Glutamatergic neuron (in vitro differentiated cells): ENCODE results near the gene ASGR2. TPM values are rescaled to one million over a fixed set of nuclear protein-coding genes. Genes with fewer than 3 reads are reported as not detected.
"Not testable (repeated sequence)": the region's sequence is repeated elsewhere in the genome, so short reads cannot be mapped to it uniquely, and the experiment has no call there.

Source experiments
- DNase-seq: peaks from one replicate; pipeline ENCODE4 v3.0.0; 2022
- H3K27ac Mint-ChIP-seq: one replicate; pipeline ENCODE4 v1.8.0; 2020; ENCODE audit warnings: mild to moderate bottlenecking, mixed read lengths, inconsistent platforms; ENCODE audit not compliant: unreplicated experiment
- H3K27me3 Mint-ChIP-seq: one replicate; pipeline ENCODE4 v1.8.0; 2020; ENCODE audit warnings: mild to moderate bottlenecking, moderate library complexity, mixed read lengths, inconsistent platforms; ENCODE audit not compliant: unreplicated experiment
- H3K36me3 Mint-ChIP-seq: one replicate; pipeline ENCODE4 v1.8.0; 2020; ENCODE audit warnings: mild to moderate bottlenecking, mixed read lengths, inconsistent platforms; ENCODE audit not compliant: unreplicated experiment
- H3K4me1 Mint-ChIP-seq: one replicate; pipeline ENCODE4 v1.8.0; 2020; ENCODE audit warnings: mild to moderate bottlenecking, low read depth, mixed read lengths, inconsistent platforms; ENCODE audit not compliant: unreplicated experiment
- H3K4me3 Mint-ChIP-seq: one replicate; pipeline ENCODE4 v1.8.0; 2020; ENCODE audit warnings: mild to moderate bottlenecking, mixed read lengths, inconsistent platforms; ENCODE audit not compliant: unreplicated experiment
- H3K9me3 Mint-ChIP-seq: one replicate; pipeline ENCODE4 v1.8.0; 2020; ENCODE audit warnings: mild to moderate bottlenecking, moderate library complexity, mixed read lengths, inconsistent platforms; ENCODE audit not compliant: unreplicated experiment
- total RNA-seq: library from RNA; stranded (reverse); fragmentation: NEBNext Ultra II Directional; extraction: Animal tissue kit (Norgen Biotek cat#: 25700); gene quantifications from one replicate; pipeline ENCODE4 v1.2.1, GENCODE V29; 2021; ENCODE audit not compliant: unreplicated experiment
- TF ChIP-seq, protein P1 (sequence below): fragments of 200-600 bp; sonication (generic); IDR thresholded peaks from one replicate; pipeline ENCODE4 v1.5.0; 2021; ENCODE audit not compliant: partially characterized antibody, unreplicated experiment

Gene ASGR2
- total RNA-seq, 1 donor from 2014 or later, result not detected

DNA sequence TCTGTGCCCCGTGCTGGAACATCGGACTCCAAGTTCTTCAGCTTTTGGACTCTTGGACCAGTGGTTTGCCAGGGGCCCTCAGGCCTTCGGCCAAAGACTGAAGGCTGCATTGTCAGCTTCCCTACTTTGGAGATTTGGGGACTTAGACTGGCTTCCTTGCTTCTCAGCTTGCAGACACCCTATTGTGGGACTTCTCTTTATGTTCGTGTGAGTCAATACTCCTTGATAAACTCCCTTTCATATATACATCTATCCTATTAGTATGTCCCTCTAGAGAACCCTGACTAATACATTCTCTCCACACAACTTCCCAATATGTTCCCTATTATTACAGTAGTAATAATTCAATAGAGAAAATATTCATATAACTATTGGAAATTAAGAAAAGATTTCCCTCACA is 9.2 kb upstream of the ASGR2 start:
- Mint-ChIP-seq H3K27me3 (peaks cover 1% of the 10 kb centered on the region), H3K4me3 (no peak overlapping the region), H3K36me3 (no peaks in the 10 kb centered on the region), H3K9me3 (no peaks in the 10 kb centered on the region), H3K4me1 (peaks cover 3% of the 10 kb centered on the region), H3K27ac (no peak overlapping the region)
- TF ChIP-seq, protein P1, sequence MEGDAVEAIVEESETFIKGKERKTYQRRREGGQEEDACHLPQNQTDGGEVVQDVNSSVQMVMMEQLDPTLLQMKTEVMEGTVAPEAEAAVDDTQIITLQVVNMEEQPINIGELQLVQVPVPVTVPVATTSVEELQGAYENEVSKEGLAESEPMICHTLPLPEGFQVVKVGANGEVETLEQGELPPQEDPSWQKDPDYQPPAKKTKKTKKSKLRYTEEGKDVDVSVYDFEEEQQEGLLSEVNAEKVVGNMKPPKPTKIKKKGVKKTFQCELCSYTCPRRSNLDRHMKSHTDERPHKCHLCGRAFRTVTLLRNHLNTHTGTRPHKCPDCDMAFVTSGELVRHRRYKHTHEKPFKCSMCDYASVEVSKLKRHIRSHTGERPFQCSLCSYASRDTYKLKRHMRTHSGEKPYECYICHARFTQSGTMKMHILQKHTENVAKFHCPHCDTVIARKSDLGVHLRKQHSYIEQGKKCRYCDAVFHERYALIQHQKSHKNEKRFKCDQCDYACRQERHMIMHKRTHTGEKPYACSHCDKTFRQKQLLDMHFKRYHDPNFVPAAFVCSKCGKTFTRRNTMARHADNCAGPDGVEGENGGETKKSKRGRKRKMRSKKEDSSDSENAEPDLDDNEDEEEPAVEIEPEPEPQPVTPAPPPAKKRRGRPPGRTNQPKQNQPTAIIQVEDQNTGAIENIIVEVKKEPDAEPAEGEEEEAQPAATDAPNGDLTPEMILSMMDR, result no peak
- no peak for DNase-seq

DNA sequence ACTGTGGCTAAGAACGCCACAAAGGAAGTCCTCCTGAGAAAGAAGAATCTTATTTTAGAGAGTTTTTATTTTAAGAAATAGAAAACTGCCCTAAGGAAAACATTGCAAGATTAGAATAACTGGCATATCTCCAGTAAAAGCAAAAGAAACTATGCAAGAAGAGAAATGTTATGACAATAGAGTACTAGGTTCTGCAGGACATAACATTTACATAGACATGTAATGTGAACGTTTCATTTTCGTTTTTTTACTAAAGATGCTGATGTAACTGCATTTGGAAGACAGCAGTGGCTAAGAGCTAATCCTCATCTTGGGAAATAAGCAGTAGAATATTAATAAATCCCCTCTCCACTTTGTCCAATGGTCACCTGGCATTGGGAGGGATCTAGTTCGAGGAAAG is 7.8 kb upstream of the ASGR2 start:
- H3K36me3 Mint-ChIP-seq, result no peaks in the 10 kb centered on the region
- DNase-seq, result no peak
- no peak overlapping the region for H3K27ac Mint-ChIP-seq
- TF ChIP-seq, protein P1, result no peak
- no peaks in the 10 kb centered on the region for H3K9me3 Mint-ChIP-seq
- H3K27me3 Mint-ChIP-seq, result peaks cover 1% of the 10 kb centered on the region
- no peaks in the 10 kb centered on the region for H3K4me1 Mint-ChIP-seq
- H3K4me3 Mint-ChIP-seq, result no peak overlapping the region

DNA sequence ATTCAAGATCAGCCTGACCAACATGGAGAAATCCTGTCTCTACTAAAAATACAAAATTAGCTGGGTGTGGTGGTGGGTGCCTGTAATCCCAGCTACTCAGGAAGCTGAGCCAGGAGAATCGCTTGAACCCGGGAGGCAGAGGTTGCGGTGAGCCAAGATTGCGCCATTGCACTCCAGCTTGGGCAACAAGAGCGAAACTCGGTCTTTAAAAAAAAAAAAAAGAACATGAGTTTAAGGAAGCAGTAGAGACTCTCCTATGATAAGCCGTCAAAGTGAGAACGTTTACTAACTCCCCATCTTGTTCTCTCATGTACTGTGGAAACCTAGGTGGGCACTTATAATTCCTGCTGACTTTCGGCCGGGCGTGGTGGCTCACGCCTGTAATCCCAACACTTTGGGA is 6.0 kb upstream of the ASGR2 start:
- H3K4me3 Mint-ChIP-seq, H3K36me3 Mint-ChIP-seq, H3K27ac Mint-ChIP-seq, H3K4me1 Mint-ChIP-seq, DNase-seq, H3K9me3 Mint-ChIP-seq, H3K27me3 Mint-ChIP-seq: not testable (repeated sequence)

DNA sequence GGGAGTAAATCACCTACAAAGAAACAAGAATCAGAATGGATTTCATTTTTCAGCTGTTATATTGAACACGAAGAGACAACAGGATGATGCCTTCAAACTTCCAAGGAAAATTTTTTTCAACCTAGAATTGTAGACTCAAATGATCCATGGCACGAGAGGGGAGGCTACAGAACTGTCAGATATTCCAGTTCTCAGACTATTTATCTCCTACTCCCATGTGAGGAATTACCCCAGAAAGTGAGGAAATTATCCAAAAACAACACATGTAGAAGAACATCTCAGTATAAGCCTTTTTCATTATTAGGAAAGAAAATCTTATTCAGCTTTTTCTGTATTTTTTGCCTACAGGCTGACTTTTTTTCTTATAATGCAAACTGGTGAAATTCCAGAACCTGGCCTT is 5.5 kb upstream of the ASGR2 start:
- Mint-ChIP-seq H3K27ac (no peak overlapping the region), H3K4me3 (no peak overlapping the region), H3K27me3 (peaks cover 1% of the 10 kb centered on the region), H3K4me1 (no peaks in the 10 kb centered on the region), H3K36me3 (no peaks in the 10 kb centered on the region), H3K9me3 (no peaks in the 10 kb centered on the region)
- no peak for DNase-seq
- TF ChIP-seq, protein P1, result no peak

DNA sequence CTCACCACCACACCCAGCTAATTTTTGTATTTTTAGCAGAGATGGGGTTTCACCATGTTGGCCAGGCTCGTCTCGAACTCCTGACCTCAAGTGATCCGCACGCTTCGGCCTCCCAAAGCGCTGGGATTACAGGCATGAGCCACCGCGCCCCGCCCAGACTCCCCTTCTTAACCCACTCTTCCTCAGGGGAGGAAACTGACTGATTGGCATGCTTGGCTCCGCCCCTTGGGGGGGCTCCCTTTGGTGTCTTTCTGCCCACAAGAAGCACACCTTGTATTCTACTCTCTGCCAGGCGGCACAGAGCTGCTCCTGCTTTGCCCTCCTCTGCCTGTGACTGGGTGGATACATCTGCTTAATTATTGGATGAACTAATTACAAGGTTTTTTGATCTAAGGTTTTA is 4.7 kb upstream of the ASGR2 start:
- TF ChIP-seq, protein P1, result no peak
- H3K27ac Mint-ChIP-seq, result no peak overlapping the region
- no peak for DNase-seq
- no peaks in the 10 kb centered on the region for H3K4me1 Mint-ChIP-seq
- no peak overlapping the region for H3K4me3 Mint-ChIP-seq
- H3K27me3 Mint-ChIP-seq, result peaks cover under 1% of the 10 kb centered on the region
- H3K9me3 Mint-ChIP-seq, result no peaks in the 10 kb centered on the region
- no peaks in the 10 kb centered on the region for H3K36me3 Mint-ChIP-seq
